ENCODE results near the gene BMP5.
"Not testable (repeated sequence)": the region's sequence is repeated elsewhere in the genome, so short reads cannot be mapped to it uniquely, and the experiment has no call there.

Gene BMP5

GRCh38 chr6:55913228-55914195 is 38.1 kb upstream of the BMP5 start:
- TF ChIP-seq CTCF (IDR thresholded peaks at IDR 0.05; ENCODE audit: insufficient read depth, missing control alignments) = no peak
- no peak for FAIRE-seq
- DNase-seq (ENCODE audit: insufficient read length, low spot score) = no peak

- not testable (repeated sequence) for FAIRE-seq; DNase-seq (ENCODE audit: insufficient read length, low spot score)
Observed at GRCh38 chr6:55910466-55910865, 35.1 kb upstream of the BMP5 start.

- not testable (repeated sequence) for FAIRE-seq; DNase-seq (ENCODE audit: insufficient read length, low spot score)
Observed at GRCh38 chr6:55909911-55910310, 34.5 kb upstream of the BMP5 start.

DNA sequence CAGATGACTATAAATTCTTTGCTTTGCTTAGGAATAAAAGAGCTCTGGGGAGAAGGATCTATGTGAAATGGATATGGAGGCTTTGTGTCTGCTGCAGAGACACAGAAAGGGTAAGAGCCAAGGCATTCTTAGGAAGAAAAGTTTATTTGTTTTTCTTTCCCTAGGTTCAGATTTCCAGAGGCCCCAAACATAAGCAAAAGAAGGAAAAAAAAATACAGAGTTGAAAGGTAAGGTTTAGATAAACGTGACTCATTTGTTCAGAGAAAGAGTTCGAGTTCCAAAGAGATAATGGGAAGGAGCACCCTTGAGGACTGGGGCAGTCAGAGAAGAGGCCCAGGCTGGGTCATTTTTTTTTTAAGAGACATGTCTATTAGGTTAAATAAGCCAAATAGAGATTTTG is 27.4 kb upstream of the BMP5 start:
- no peak for TF ChIP-seq CTCF (IDR thresholded peaks at IDR 0.05; ENCODE audit: insufficient read depth, missing control alignments)
- FAIRE-seq (no peak), DNase-seq (ENCODE audit: insufficient read length, low spot score) (no peak)

DNA sequence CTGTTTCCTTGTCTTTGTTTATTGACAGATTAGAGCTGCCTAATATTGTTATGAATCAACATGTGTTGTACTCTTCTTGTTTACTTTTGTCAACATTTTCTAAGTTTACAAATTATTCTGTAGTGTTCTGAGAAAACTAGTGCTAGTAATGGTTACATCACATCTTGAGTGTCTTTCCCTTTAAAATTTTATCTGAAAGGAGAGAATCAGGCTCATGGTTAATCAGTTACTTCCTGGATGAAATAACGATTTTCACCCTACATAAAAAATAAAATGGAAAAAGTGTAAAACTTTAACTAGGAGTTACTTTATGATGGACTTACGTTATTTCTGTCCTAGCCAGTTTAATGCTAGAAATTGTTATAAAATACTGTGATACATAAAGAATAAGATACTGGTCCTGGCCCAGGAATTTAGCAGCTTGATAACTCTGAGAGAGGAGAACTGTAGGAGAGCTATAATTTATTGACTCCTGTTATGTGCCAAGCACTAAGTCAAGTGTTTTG is 26.4 kb upstream of the BMP5 start:
- FAIRE-seq = no peak
- no peak for DNase-seq (ENCODE audit: insufficient read length, low spot score)
- TF ChIP-seq CTCF (IDR thresholded peaks at IDR 0.05; ENCODE audit: insufficient read depth, missing control alignments) = no peak

GRCh38 chr6:55898342-55898741 is 23.0 kb upstream of the BMP5 start:
- no peak for DNase-seq (ENCODE audit: insufficient read length, low spot score)
- TF ChIP-seq CTCF (IDR thresholded peaks at IDR 0.05; ENCODE audit: insufficient read depth, missing control alignments) = no peak
- FAIRE-seq = no peak

DNA sequence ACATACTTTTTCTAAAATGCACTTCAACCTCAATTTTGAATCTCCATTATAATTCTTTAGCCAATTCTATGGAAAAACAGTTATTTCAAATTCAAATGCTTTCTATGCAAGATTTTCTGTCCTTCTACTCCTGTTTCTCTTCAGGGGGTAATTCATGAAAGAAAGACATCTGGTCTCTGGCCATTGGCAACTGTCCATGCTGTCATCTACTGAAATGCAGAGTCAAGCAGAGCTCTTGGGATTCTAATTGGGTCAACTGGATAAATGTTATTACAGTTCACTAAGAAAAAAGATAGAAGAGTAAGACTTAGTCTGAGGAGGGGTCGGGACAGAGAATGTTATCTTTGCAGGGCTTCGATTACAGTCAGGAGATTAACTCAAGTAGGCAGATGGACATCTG is 22.0 kb upstream of the BMP5 start:
- FAIRE-seq (no peak), DNase-seq (ENCODE audit: insufficient read length, low spot score) (no peak)
- no peak for TF ChIP-seq CTCF (IDR thresholded peaks at IDR 0.05; ENCODE audit: insufficient read depth, missing control alignments)

GRCh38 chr6:55895972-55896730 is 20.8 kb upstream of the BMP5 start:
- FAIRE-seq (no peak), DNase-seq (ENCODE audit: insufficient read length, low spot score) (no peak)
- no peak for TF ChIP-seq CTCF (IDR thresholded peaks at IDR 0.05; ENCODE audit: insufficient read depth, missing control alignments)

Data from D721Med (cell line).